ENCODE results near the gene ACSL1. TPM values are rescaled to one million over a fixed set of nuclear protein-coding genes. Genes with fewer than 3 reads are reported as not detected.

The ACSL1 gene
- total and polyA plus RNA-seq, 12 donors = 6.2 to 113 (median 67.7) TPM

DNA sequence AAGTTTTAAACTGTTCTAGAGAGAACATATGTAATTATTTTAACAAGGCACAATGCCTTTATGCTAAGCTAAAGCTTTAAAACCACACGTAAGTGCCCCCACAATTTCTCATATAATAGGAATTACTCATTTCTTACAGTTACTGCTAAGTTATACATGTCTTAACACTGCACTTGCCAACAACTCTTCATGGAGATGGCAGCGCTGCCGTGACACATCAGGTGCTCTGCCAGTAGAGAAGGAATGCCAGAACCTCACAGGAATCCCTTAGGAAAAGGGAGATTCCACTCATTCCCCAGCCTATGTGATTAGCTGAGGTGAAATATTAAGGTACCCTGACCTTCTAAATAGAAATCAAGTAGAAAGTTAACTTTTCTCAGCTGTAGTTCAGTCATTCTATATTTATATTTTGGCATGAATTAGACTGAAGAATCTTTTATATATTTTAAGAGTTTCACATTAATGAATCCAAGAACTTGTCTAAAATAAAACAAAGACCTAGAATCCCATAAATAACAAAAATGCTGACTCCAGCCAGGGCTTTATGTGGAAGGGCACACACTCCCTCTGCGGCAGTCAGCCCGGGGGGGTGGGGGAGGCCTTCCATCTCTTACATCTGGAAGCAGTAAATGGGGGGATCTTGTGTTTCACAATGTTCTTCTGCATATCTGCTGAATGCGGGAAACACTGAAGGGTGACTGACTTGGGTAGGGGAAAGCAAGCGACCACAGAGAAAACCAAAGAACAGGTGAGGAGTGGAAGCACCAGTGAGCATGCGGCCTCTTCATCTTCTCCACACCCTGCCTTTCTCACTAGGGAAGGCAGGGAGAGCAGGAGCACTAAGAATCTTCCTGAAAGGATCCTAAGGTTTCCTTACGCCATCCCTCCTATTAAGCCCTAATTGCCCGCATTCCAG, 23.7 kb downstream of the ACSL1 start:
- peak in 2 of 7 donors; percentile 13 to 47 for DNase-seq
- no peak overlapping the region for H3K4me3 ChIP-seq
- intact Hi-C loops (cut with DNase I) = no loop called here
- H3K4me1 ChIP-seq (replicated peaks in 1 of 2) = peaks cover 0 to 22% of the 10 kb centered on the region in 2 donors
- no peaks in the 10 kb centered on the region for H3K27me3 ChIP-seq
- 73 to 84% (median 77%) methylated on average over 10 of the region's 10 CpGs for WGBS, 4 donors
- peaks cover 0 to 12% of the 10 kb centered on the region in 2 donors for H3K36me3 ChIP-seq (replicated peaks in 1 of 2)
- no peaks in the 10 kb centered on the region for H3K9me3 ChIP-seq (replicated peaks in 1 of 3)
- no peak overlapping the region for H3K27ac ChIP-seq
- TF ChIP-seq, protein P1, sequence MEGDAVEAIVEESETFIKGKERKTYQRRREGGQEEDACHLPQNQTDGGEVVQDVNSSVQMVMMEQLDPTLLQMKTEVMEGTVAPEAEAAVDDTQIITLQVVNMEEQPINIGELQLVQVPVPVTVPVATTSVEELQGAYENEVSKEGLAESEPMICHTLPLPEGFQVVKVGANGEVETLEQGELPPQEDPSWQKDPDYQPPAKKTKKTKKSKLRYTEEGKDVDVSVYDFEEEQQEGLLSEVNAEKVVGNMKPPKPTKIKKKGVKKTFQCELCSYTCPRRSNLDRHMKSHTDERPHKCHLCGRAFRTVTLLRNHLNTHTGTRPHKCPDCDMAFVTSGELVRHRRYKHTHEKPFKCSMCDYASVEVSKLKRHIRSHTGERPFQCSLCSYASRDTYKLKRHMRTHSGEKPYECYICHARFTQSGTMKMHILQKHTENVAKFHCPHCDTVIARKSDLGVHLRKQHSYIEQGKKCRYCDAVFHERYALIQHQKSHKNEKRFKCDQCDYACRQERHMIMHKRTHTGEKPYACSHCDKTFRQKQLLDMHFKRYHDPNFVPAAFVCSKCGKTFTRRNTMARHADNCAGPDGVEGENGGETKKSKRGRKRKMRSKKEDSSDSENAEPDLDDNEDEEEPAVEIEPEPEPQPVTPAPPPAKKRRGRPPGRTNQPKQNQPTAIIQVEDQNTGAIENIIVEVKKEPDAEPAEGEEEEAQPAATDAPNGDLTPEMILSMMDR (IDR thresholded peaks at IDR 0.05) = no peak
- no peak for TF ChIP-seq POLR2A (IDR thresholded peaks at IDR 0.05)

DNA sequence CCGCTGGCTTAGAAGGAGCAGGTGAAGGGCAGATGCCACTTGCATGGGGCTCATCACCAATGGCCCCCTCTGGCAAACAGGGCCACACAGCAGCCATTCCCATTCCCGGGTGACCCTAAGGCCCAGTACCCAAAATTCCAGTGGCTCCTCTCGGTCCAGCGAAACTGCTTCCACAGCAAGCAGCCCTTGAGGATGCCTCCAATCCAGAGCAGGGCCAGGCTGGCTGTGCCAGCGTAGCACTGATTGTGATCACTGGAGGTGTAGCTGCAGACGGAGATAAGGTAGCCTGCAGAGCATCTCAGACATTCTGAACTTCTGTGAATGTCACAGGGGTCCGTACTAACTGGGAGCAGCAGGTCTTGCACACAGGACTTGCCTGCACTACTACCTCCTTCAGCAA, 27.3 kb downstream of the ACSL1 start:
- no peak for DNase-seq
- Histone ChIP-seq H3K27ac (no peak overlapping the region), H3K27me3 (no peaks in the 10 kb centered on the region), H3K4me3 (no peak overlapping the region), H3K36me3 (replicated peaks in 1 of 2) (peaks cover 0 to 12% of the 10 kb centered on the region in 2 donors), H3K4me1 (replicated peaks in 1 of 2) (no peaks in the 10 kb centered on the region), H3K9me3 (replicated peaks in 1 of 3) (no peaks in the 10 kb centered on the region)
- intact Hi-C loops (cut with DNase I) = no loop called here
- WGBS, 4 donors = 92 to 99% (median 94%) methylated on average over 5 to 7 of the region's 7 CpGs
- no peak for TF ChIP-seq POLR2A (IDR thresholded peaks at IDR 0.05)
- TF ChIP-seq, protein P1 (IDR thresholded peaks at IDR 0.05) = no peak

DNA sequence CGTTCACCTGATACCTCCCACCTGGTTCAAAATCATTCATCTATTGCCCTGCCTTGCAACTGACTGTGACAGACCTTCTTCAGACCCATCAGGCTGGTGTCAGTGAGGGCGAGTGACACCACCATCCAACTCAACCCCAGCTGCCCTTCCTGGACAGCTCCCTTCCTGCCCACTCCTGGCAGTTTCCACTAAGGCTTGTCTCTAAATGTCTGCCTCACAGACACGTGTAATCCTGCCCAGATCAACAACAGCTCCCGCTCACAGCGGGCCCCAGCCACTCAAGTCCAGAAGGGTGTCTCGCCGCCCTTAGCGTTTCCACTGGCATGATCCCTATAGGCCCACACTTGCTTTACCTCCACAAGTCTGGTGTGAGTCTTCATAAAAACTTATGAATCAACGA, 28.9 kb downstream of the ACSL1 start:
- H3K27me3 ChIP-seq = no peaks in the 10 kb centered on the region
- 91 to 97% (median 93%) methylated on average over 8 to 9 of the region's 9 CpGs for WGBS, 4 donors
- H3K36me3 ChIP-seq (replicated peaks in 1 of 2) = peaks cover 0 to 12% of the 10 kb centered on the region in 2 donors
- DNase-seq = no peak
- TF ChIP-seq, protein P1 (IDR thresholded peaks at IDR 0.05) = no peak
- no peak for TF ChIP-seq POLR2A (IDR thresholded peaks at IDR 0.05)
- no peak overlapping the region for H3K27ac ChIP-seq
- no peaks in the 10 kb centered on the region for H3K4me1 ChIP-seq (replicated peaks in 1 of 2)
- H3K4me3 ChIP-seq = no peak overlapping the region
- H3K9me3 ChIP-seq (replicated peaks in 1 of 3) = no peaks in the 10 kb centered on the region
- intact Hi-C loops (cut with DNase I) = no loop called here

DNA sequence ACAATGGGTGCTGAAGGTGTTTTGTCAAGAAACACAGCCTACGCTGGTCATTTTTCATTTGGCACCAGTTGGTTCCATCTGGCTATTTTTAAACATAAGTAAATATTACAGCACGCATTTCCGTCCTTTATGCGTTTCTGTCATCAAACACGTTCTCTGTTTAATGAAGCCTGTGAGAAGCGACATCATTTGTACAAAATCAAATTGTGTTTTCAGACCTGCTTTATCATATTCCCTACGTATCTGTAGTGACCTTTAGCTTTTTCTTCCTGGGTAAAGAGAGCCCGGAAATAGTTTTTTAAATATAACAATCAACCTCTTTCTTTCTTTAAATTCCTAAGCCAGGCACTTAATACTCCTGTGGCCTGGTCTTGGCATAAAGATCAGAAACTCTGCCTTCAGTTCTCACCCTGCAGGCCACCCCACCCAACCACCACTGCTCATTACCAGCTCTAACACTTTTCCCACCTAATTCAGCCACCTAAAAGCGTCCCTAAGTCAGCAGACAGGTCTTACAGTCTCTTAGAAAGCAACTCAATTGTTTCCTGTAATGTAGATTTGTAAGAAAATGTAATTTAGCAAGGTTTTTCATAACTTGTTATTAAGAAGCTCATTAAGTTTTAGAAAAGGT, 30.4 kb downstream of the ACSL1 start:
- TF ChIP-seq, protein P1 (IDR thresholded peaks at IDR 0.05) = no peak
- no peak for TF ChIP-seq POLR2A (IDR thresholded peaks at IDR 0.05)
- H3K9me3 ChIP-seq (replicated peaks in 1 of 3) = no peaks in the 10 kb centered on the region
- DNase-seq = no peak
- no peaks in the 10 kb centered on the region for H3K27me3 ChIP-seq
- H3K4me3 ChIP-seq = no peak overlapping the region
- H3K4me1 ChIP-seq (replicated peaks in 1 of 2) = no peaks in the 10 kb centered on the region
- WGBS, 4 donors = 74 to 94% (median 84%) methylated on average over 9 of the region's 9 CpGs
- H3K27ac ChIP-seq = no peak overlapping the region
- peaks cover 0 to 12% of the 10 kb centered on the region in 2 donors for H3K36me3 ChIP-seq (replicated peaks in 1 of 2)
- intact Hi-C loops (cut with DNase I) = no loop called here
